ENCODE results near the gene DLGAP4. TPM values are rescaled to one million over a fixed set of nuclear protein-coding genes. Genes with fewer than 3 reads are reported as not detected.

The DLGAP4 gene
- total and polyA plus RNA-seq, 2 of the 13 experiments (the other 11 are each of a cell fraction or from before 2014, with no cell fraction given) = 15.2 to 26.7 TPM

- no peak for TF ChIP-seq GMEB2 (CRISPR knock-in tag; IDR thresholded peaks at IDR 0.05; ENCODE audit: low read depth)
- no peak for TF ChIP-seq U2AF2 (IDR thresholded peaks at IDR 0.05; ENCODE audit: low read depth, low read length)
- TF ChIP-seq, protein P1, sequence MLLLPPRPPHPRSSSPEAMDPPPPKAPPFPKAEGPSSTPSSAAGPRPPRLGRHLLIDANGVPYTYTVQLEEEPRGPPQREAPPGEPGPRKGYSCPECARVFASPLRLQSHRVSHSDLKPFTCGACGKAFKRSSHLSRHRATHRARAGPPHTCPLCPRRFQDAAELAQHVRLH (CRISPR knock-in tag; IDR thresholded peaks at IDR 0.05; ENCODE audit: borderline replicate concordance, low read depth) = no peak
- TF ChIP-seq AGO2 (optimal IDR thresholded peaks at IDR 0.05; ENCODE audit: low read depth, low read length) = peak; percentile 65
- TF ChIP-seq, protein P2, sequence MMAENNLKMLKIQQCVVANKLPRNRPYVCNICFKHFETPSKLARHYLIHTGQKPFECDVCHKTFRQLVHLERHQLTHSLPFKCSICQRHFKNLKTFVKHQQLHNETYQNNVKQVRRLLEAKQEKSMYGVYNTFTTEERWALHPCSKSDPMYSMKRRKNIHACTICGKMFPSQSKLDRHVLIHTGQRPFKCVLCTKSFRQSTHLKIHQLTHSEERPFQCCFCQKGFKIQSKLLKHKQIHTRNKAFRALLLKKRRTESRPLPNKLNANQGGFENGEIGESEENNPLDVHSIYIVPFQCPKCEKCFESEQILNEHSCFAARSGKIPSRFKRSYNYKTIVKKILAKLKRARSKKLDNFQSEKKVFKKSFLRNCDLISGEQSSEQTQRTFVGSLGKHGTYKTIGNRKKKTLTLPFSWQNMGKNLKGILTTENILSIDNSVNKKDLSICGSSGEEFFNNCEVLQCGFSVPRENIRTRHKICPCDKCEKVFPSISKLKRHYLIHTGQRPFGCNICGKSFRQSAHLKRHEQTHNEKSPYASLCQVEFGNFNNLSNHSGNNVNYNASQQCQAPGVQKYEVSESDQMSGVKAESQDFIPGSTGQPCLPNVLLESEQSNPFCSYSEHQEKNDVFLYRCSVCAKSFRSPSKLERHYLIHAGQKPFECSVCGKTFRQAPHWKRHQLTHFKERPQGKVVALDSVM (CRISPR knock-in tag; IDR thresholded peaks at IDR 0.05) = no peak
- no peak for TF ChIP-seq CTCF (CRISPR knock-in tag; IDR thresholded peaks at IDR 0.05)
- TF ChIP-seq, protein P3, sequence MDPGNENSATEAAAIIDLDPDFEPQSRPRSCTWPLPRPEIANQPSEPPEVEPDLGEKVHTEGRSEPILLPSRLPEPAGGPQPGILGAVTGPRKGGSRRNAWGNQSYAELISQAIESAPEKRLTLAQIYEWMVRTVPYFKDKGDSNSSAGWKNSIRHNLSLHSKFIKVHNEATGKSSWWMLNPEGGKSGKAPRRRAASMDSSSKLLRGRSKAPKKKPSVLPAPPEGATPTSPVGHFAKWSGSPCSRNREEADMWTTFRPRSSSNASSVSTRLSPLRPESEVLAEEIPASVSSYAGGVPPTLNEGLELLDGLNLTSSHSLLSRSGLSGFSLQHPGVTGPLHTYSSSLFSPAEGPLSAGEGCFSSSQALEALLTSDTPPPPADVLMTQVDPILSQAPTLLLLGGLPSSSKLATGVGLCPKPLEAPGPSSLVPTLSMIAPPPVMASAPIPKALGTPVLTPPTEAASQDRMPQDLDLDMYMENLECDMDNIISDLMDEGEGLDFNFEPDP (CRISPR knock-in tag; conservative IDR thresholded peaks at IDR 0.05) = no peak
- no peak for TF ChIP-seq KLF15 (CRISPR knock-in tag; IDR thresholded peaks at IDR 0.05; ENCODE audit: borderline replicate concordance)
- TF ChIP-seq, protein P4, sequence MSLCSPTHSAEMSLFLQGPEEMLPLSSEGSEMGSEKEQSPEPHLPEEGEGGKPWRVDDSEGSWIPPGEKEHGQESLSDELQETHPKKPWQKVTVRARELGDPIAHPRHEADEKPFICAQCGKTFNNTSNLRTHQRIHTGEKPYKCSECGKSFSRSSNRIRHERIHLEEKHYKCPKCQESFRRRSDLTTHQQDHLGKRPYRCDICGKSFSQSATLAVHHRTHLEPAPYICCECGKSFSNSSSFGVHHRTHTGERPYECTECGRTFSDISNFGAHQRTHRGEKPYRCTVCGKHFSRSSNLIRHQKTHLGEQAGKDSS (CRISPR knock-in tag; IDR thresholded peaks at IDR 0.05; ENCODE audit: borderline replicate concordance, low read depth) = no peak
- peak; percentile 24; the same call in 1 of the 2 replicates for TF ChIP-seq GABPB1 (CRISPR knock-in tag; IDR thresholded peaks at IDR 0.05)
- TF ChIP-seq ZNF570 (CRISPR knock-in tag; IDR thresholded peaks at IDR 0.05; ENCODE audit: borderline replicate concordance) = no peak
- TF ChIP-seq ELF4 (CRISPR knock-in tag; IDR thresholded peaks at IDR 0.05; ENCODE audit: borderline replicate concordance) = no peak
- TF ChIP-seq DZIP1 (CRISPR knock-in tag; IDR thresholded peaks at IDR 0.05) = no peak
- TF ChIP-seq, protein P5, sequence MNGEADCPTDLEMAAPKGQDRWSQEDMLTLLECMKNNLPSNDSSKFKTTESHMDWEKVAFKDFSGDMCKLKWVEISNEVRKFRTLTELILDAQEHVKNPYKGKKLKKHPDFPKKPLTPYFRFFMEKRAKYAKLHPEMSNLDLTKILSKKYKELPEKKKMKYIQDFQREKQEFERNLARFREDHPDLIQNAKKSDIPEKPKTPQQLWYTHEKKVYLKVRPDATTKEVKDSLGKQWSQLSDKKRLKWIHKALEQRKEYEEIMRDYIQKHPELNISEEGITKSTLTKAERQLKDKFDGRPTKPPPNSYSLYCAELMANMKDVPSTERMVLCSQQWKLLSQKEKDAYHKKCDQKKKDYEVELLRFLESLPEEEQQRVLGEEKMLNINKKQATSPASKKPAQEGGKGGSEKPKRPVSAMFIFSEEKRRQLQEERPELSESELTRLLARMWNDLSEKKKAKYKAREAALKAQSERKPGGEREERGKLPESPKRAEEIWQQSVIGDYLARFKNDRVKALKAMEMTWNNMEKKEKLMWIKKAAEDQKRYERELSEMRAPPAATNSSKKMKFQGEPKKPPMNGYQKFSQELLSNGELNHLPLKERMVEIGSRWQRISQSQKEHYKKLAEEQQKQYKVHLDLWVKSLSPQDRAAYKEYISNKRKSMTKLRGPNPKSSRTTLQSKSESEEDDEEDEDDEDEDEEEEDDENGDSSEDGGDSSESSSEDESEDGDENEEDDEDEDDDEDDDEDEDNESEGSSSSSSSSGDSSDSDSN (CRISPR knock-in tag; IDR thresholded peaks at IDR 0.05) = no peak
These were observed 166.5 kb downstream of the DLGAP4 start (continued) for GRCh38 chr20:36472637-36473090.

Measured in HepG2 (cell line).